Endothelial cell of umbilical vein (primary cell): ENCODE results near the gene PCDHGA6. TPM values are rescaled to one million over a fixed set of nuclear protein-coding genes. Genes with fewer than 3 reads are reported as not detected.

ENCODE experiments used
- BruUV-seq: library from RNA; stranded (reverse); fragments of 400-500 nt; replicated peaks from 2 replicates; lab custom pipeline; 2021; lab: Mats Ljungman, UMichigan
- CTCF ChIA-PET: fragments of 300-600, 350-600 bp; sonication (Branson Sonifier 250); formaldehyde crosslinking; loops from one replicate; lab custom pipeline; 2021; ENCODE audit warnings: antibody characterized with exemption, inconsistent platforms; lab: Charles Lee
- POLR2A ChIA-PET: fragments of 300-600, 350-600 bp; sonication (Branson Sonifier 250); formaldehyde crosslinking; loops from one replicate; lab custom pipeline; 2021; ENCODE audit warnings: antibody characterized with exemption, inconsistent platforms; lab: Charles Lee
- DNase-seq: peaks from one replicate; pipeline ENCODE4 v3.0.0-alpha.2; 2011; ENCODE audit warnings: low read depth, low spot score
- FAIRE-seq: peaks from 2 replicates; lab custom pipeline; 2011; peaks lifted over from hg19 to GRCh38; lab: Jason Lieb, UNC
- H2AFZ ChIP-seq: 2 replicates; pipeline ENCODE4 v1.6.0; 2012; ENCODE audit warnings: low read depth, low read length, control low read depth, inconsistent platforms
- H3K27ac ChIP-seq: 2 replicates; pipeline ENCODE4 v1.5.1; 2011; ENCODE audit warnings: low read depth, mild to moderate bottlenecking, control low read depth, low read length, moderate library complexity; ENCODE audit not compliant: insufficient read depth
- H3K27me3 ChIP-seq, 2 experiments: 2 replicates each; pipeline versions ENCODE4 v1.6.0 to v1.6.1; 2011; ENCODE audit warnings: low read length in 2 of 2, mixed read lengths in 1 of 2; ENCODE audit not compliant: control insufficient read depth in 2 of 2, insufficient read depth in 2 of 2
- H3K36me3 ChIP-seq, 2 experiments: 2 replicates in 1 of 2; 3 replicates in 1 of 2; pipeline ENCODE4 v1.5.1; 2011; ENCODE audit warnings: low read length in 2 of 2, mild to moderate bottlenecking in 1 of 2, moderate library complexity in 1 of 2; ENCODE audit not compliant: control insufficient read depth in 2 of 2, insufficient read depth in 2 of 2; ENCODE audit errors: extremely low read depth in 1 of 2
- H3K4me1 ChIP-seq: 3 replicates; pipeline ENCODE4 v1.5.1; 2011; ENCODE audit warnings: mild to moderate bottlenecking, low read length; ENCODE audit not compliant: control insufficient read depth, insufficient read depth; ENCODE audit errors: extremely low read depth
- H3K4me2 ChIP-seq: 2 replicates; pipeline ENCODE4 v1.6.1; 2011; ENCODE audit warnings: low read length, control low read depth, mixed read lengths; ENCODE audit not compliant: insufficient read depth
- H3K4me3 ChIP-seq, 3 experiments: fragments of 200-600 bp in 1 of 3; sonication (generic), shearing (Covaris generic) in 1 of 3; replicated peaks in 1 of 3; 2 replicates each; pipeline ENCODE4 v1.5.1; 2011 to 2016; ENCODE audit warnings: control low read depth in 3 of 3, low read length in 3 of 3, mild to moderate bottlenecking in 2 of 3, inconsistent platforms in 1 of 3, low read depth in 1 of 3, moderate library complexity in 1 of 3; ENCODE audit not compliant: insufficient read depth in 1 of 3
- H3K79me2 ChIP-seq: 2 replicates; pipeline ENCODE4 v1.6.0; 2012; ENCODE audit warnings: low read length, inconsistent platforms; ENCODE audit not compliant: control insufficient read depth, insufficient read depth
- H3K9ac ChIP-seq: replicated peaks from 2 replicates; pipeline ENCODE3; 2011; ENCODE audit warnings: low read length, control low read depth; ENCODE audit not compliant: insufficient read depth; ENCODE audit errors: extremely low read depth
- H3K9me1 ChIP-seq: replicated peaks from 3 replicates; pipeline ENCODE4 v1.6.0; 2011; ENCODE audit warnings: mild to moderate bottlenecking, low read length; ENCODE audit not compliant: control insufficient read depth, insufficient read depth; ENCODE audit errors: extremely low read depth
- H3K9me3 ChIP-seq: replicated peaks from 2 replicates; pipeline ENCODE4 v1.5.1; 2012; ENCODE audit warnings: low read length, inconsistent platforms; ENCODE audit not compliant: control insufficient read depth, insufficient read depth
- H4K20me1 ChIP-seq: replicated peaks from 2 replicates; pipeline ENCODE3; 2011; ENCODE audit warnings: mild to moderate bottlenecking, low read length; ENCODE audit not compliant: control insufficient read depth, insufficient read depth; ENCODE audit errors: extremely low read depth
- EZH2 ChIP-seq: IDR thresholded peaks from 2 replicates; pipeline ENCODE4 v1.6.1; 2012; ENCODE audit warnings: borderline replicate concordance, low read depth, mild to moderate bottlenecking, moderate library complexity, low read length, inconsistent platforms; ENCODE audit not compliant: severe bottlenecking
- GATA2 ChIP-seq: IDR thresholded peaks from 2 replicates; pipeline ENCODE4 v1.7.0; 2011; ENCODE audit warnings: low read depth, mild to moderate bottlenecking, moderate library complexity, mixed read lengths, low read length; ENCODE audit not compliant: insufficient read length, insufficient read depth
- JUN ChIP-seq: IDR thresholded peaks from 2 replicates; pipeline ENCODE4 v1.6.1; 2011; ENCODE audit warnings: borderline replicate concordance, low read depth; ENCODE audit not compliant: insufficient read length, insufficient read depth
- MYC ChIP-seq: IDR thresholded peaks from one replicate; pipeline ENCODE4 v1.6.1; 2011; ENCODE audit warnings: mild to moderate bottlenecking, low read depth, low read length
- dilution Hi-C: fragments of 300-500 bp; cut with MboI; formaldehyde crosslinking; loops from one replicate; pipeline ENCODE4 v1.15.0; 2019; ENCODE audit warnings: low sequenced_read_pairs; ENCODE audit not compliant: extremely low pct_ligation_motif_present
- intact Hi-C: fragments of 100-400 bp; cut with micrococcal nuclease; formaldehyde crosslinking; loops from one replicate; pipeline ENCODE4 v1.10.0; 2022
- polyA plus RNA-seq, 4 experiments: library from polyadenylated mRNA; depleted of rRNA in 3 of 4; stranded (reverse) in 3 of 4; unstranded in 1 of 4; fragments of >200 nt; gene quantifications; 2 replicates each; pipeline versions ENCODE4 v1.2.1 to v1.2.3, GENCODE V29; 2011 to 2012; ENCODE audit warnings: missing spikeins in 1 of 4
- total RNA-seq: library from RNA; stranded (reverse); gene quantifications from 2 replicates; pipeline ENCODE4 v1.2.3, GENCODE V29; 2021
- TF ChIP-seq, protein P1 (sequence below), 2 donors: IDR thresholded peaks; 1 replicate in 1 of 2; 2 replicates in 1 of 2; pipeline ENCODE4 v1.5.1; 2011; ENCODE audit warnings: low read length in 2 of 2, mild to moderate bottlenecking in 2 of 2, moderate library complexity in 2 of 2, control low read depth in 1 of 2, inconsistent platforms in 1 of 2, low read depth in 1 of 2; ENCODE audit not compliant: insufficient read depth in 1 of 2; ENCODE audit errors: extremely low read depth in 1 of 2

The PCDHGA6 gene
- total and polyA plus RNA-seq, 2 donors (not counting 3 experiments of a cell fraction or from before 2014, with no cell fraction given): 2.6 to 2.7 TPM

DNA sequence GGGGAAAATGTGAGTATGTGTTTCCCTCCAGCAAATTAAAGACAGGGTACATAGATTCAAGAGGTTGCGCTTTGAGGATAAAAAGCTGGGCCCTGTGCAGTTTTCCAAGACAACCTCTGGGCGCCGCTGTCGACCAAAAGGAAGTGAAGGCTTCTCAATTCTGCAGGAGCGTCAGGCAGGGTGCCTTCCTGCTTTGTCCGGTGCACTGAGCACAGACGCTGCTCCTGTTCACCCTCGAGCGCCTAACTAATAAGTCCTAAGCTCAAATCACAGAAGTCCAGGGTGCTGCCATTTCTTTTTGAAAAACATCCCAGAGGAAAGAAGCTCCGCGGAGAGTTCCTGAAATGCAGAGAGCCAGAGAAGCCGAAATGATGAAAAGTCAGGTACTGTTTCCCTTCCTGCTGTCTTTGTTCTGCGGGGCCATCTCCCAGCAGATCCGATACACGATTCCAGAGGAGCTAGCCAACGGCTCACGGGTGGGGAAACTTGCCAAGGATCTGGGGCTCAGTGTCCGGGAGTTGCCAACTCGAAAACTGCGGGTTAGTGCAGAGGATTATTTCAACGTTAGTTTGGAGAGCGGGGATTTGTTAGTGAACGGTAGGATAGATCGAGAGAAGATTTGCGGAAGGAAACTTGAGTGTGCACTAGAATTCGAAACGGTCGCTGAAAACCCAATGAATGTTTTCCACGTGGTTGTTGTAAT is 23.6 kb upstream of the PCDHGA6 start, which contains the start of gene PCDHGB1:
PCDHGB1 (plus strand) TSS at position 183 of the 703 bp plus-strand sequence; CDS start at position 345, 162 bp downstream.
- Histone ChIP-seq H3K9ac (no peak within 1 kb of the TSS), H4K20me1 (no peaks in the 10 kb centered on the region), H3K9me3 (no peaks in the 10 kb centered on the region), H3K27ac (no peak within 1 kb of the TSS), H3K4me1 (no peaks in the 10 kb centered on the region), H3K36me3 (no peaks in the 10 kb centered on the region), H3K4me3 (no peak within 1 kb of the TSS), H3K4me2 (peak within 1 kb of the TSS; percentile 16), H2AFZ (no peak within 1 kb of the TSS), H3K9me1 (no peaks in the 10 kb centered on the region), H3K79me2 (no peaks in the 10 kb centered on the region), H3K27me3 (peaks cover 25 to 48% of the 10 kb centered on the region in 2 experiments)
- no peak for TF ChIP-seq GATA2
- TF ChIP-seq MYC: no peak
- no peak for TF ChIP-seq EZH2
- TF ChIP-seq JUN: no peak
- TF ChIP-seq, protein P1, sequence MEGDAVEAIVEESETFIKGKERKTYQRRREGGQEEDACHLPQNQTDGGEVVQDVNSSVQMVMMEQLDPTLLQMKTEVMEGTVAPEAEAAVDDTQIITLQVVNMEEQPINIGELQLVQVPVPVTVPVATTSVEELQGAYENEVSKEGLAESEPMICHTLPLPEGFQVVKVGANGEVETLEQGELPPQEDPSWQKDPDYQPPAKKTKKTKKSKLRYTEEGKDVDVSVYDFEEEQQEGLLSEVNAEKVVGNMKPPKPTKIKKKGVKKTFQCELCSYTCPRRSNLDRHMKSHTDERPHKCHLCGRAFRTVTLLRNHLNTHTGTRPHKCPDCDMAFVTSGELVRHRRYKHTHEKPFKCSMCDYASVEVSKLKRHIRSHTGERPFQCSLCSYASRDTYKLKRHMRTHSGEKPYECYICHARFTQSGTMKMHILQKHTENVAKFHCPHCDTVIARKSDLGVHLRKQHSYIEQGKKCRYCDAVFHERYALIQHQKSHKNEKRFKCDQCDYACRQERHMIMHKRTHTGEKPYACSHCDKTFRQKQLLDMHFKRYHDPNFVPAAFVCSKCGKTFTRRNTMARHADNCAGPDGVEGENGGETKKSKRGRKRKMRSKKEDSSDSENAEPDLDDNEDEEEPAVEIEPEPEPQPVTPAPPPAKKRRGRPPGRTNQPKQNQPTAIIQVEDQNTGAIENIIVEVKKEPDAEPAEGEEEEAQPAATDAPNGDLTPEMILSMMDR (IDR thresholded peaks at IDR 0.05; ENCODE audit: extremely low read depth in 1 of 2, insufficient read depth in 1 of 2, low read depth in 1 of 2, low read length in 2 of 2): peak; percentile 41 to 44
- no peak for FAIRE-seq
- ChIA-PET CTCF (interaction anchor here (1.0 to 3.6 kb wide), 17 partner anchors 10 to 269 kb away, joined by 3 to 29 read pairs (median 6); partner anchors contain the start of genes DIAPH1, PCDHB14, PCDHGA1 and PCDHGA10), POLR2A (no interaction called here)
- BruUV-seq: no TSS peak
- dilution Hi-C loops (no loop called here), intact Hi-C loops (loop anchor here (5.0 kb wide), 1 partner anchor 212 kb away; no protein-coding TSS in a partner anchor)
- DNase-seq: no peak
